Body of pancreas (tissue), 4 donors: Measurements from ENCODE around the gene PCDHAC2. TPM values are rescaled to one million over a fixed set of nuclear protein-coding genes. Genes with fewer than 3 reads are reported as not detected.

ENCODE experiments used
- ATAC-seq: fragments of 150-250 bp; one replicate; pipeline ENCODE4 v1.9.1; 2016
- DNase-seq, 4 donors: peaks; one replicate each; pipeline ENCODE4 v3.0.0-alpha.2; 2019
- H3K27ac ChIP-seq, 4 donors: fragments of 200-600 bp; sonication (generic); 1 replicate in 3 of 4; 2 replicates in 1 of 4; pipeline versions ENCODE4 v1.5.1 to v1.6.1; 2016 to 2019; ENCODE audit warnings: mild to moderate bottlenecking in 1 of 4, mixed read lengths in 1 of 4, moderate library complexity in 1 of 4
- H3K27me3 ChIP-seq, 2 donors: fragments of 200-600 bp; sonication (generic); one replicate each; pipeline ENCODE4 v1.6.0; 2016; ENCODE audit warnings: mild to moderate bottlenecking in 1 of 2
- H3K36me3 ChIP-seq, 2 donors: fragments of 200-600 bp; sonication (generic); replicated peaks in 1 of 2; 2 replicates each; pipeline ENCODE4 v1.5.1; 2016; ENCODE audit warnings: low read depth in 2 of 2; ENCODE audit not compliant: insufficient read depth in 1 of 2
- H3K4me1 ChIP-seq: fragments of 200-600 bp; sonication (generic); one replicate; pipeline ENCODE4 v1.6.0; 2016
- H3K4me3 ChIP-seq, 2 donors: fragments of 200-600 bp; sonication (generic); 1 replicate in 1 of 2; 2 replicates in 1 of 2; pipeline ENCODE4 v1.5.1; 2016 to 2019
- H3K9me3 ChIP-seq, 3 donors: fragments of 200-600 bp; sonication (generic); 1 replicate in 2 of 3; 2 replicates in 1 of 3; pipeline ENCODE4 v1.5.1; 2016
- CTCF ChIP-seq, 7 experiments: fragments of 450-650 bp in 4 of 7; fragments of 200-600 bp in 3 of 7; sonication (generic) in 3 of 7; IDR thresholded peaks; one replicate each; pipeline ENCODE4 v1.5.1; 2016 to 2019; ENCODE audit warnings: antibody characterized with exemption in 7 of 7
- POLR2A ChIP-seq, 3 donors: fragments of 450-650 bp; IDR thresholded peaks; one replicate each; pipeline ENCODE4 v1.6.1; 2016; ENCODE audit warnings: antibody characterized with exemption in 3 of 3, mild to moderate bottlenecking in 2 of 3
- WGBS, 2 donors: methylation state at CpG; one replicate each; pipeline ENCODE4 v1.1.5; 2017; 5-methylcytosine and 5-hydroxymethylcytosine counted together
- intact Hi-C: fragments of 100-400 bp; cut with DNase I; formaldehyde crosslinking; loops from one replicate; pipeline ENCODE4 v1.15.1; 2023
- total RNA-seq, 2 donors: library from RNA; depleted of rRNA; stranded (reverse); fragments of >200 nt; gene quantifications; one replicate each; pipeline ENCODE4 v1.1.0, GENCODE V29; 2016

Gene PCDHAC2
- total RNA-seq, 2 donors from 2014 or later: 1.6 to 2.3 TPM

- H3K27me3 ChIP-seq: no peaks in the 10 kb centered on the region
- no peaks in the 10 kb centered on the region for H3K4me1 ChIP-seq
- WGBS, 2 donors: 34 to 43% methylated on average over 3 of the region's 3 CpGs
- H3K9me3 ChIP-seq: no peaks in the 10 kb centered on the region
- intact Hi-C loops: no loop called here
- no peaks in the 10 kb centered on the region for H3K36me3 ChIP-seq
- no peak for TF ChIP-seq POLR2A (IDR thresholded peaks at IDR 0.05)
- TF ChIP-seq CTCF (IDR thresholded peaks at IDR 0.05): no peak
- no peak overlapping the region for H3K4me3 ChIP-seq
- H3K27ac ChIP-seq: no peak overlapping the region
- DNase-seq (no peak), ATAC-seq (no peak)
These were observed 19.8 kb downstream of the PCDHAC2 start for GRCh38 chr5:140986117-140986521.

DNA sequence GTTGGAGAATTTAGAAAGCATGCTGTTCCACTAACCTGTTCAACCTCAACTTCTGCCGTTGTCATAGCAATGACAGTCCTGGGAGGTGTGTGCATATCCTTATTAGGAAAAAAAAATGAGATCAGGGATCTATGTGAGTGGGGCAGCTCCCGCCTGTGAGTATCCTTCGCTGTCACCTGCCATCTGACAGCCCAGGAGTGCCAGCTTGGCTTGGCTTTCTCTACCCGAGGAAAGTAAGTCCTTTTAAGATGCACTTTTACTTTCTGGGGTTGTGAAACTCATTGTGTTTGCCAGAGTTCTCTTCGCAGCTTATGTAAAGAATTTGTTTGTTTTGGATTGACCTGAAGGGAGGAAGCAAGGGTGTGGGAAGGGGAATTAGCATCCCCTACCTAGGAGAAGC lies 21.8 kb downstream of the PCDHAC2 start:
- Histone ChIP-seq H3K27me3 (no peaks in the 10 kb centered on the region), H3K4me3 (no peak overlapping the region), H3K27ac (no peak overlapping the region), H3K36me3 (no peaks in the 10 kb centered on the region), H3K9me3 (no peaks in the 10 kb centered on the region), H3K4me1 (no peaks in the 10 kb centered on the region)
- intact Hi-C loops: no loop called here
- no peak for ATAC-seq
- no peak for DNase-seq
- TF ChIP-seq CTCF (IDR thresholded peaks at IDR 0.05) (no peak), POLR2A (IDR thresholded peaks at IDR 0.05) (no peak)
- 45 to 48% methylated on average over 5 of the region's 5 CpGs for WGBS, 2 donors

DNA sequence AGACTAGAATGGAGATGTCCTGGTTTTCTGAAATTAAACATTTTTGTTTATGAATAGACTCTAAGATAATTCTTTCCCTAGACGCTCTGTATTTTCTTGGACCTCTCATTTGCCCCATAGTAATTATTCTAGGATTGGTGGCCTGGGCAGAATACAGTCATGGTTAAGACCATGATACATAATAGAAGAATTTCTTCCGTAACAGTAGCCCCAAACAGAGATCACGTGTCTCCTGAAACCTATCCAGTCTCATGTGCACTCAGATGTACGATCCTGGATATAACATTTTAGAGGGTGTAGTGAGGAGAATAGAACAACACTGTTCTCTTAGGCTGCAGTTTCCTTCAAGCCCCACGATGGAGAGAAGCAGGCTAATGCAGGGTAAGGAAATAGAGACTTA lies 22.3 kb downstream of the PCDHAC2 start:
- H3K4me3 ChIP-seq: no peak overlapping the region
- no peaks in the 10 kb centered on the region for H3K36me3 ChIP-seq
- H3K27ac ChIP-seq: no peak overlapping the region
- no peak for ATAC-seq
- H3K4me1 ChIP-seq: no peaks in the 10 kb centered on the region
- intact Hi-C loops: no loop called here
- H3K27me3 ChIP-seq: no peaks in the 10 kb centered on the region
- no peaks in the 10 kb centered on the region for H3K9me3 ChIP-seq
- no peak for TF ChIP-seq POLR2A (IDR thresholded peaks at IDR 0.05)
- TF ChIP-seq CTCF (IDR thresholded peaks at IDR 0.05): no peak
- WGBS, 2 donors: 72 to 78% methylated on average over 5 of the region's 5 CpGs
- no peak for DNase-seq

DNA sequence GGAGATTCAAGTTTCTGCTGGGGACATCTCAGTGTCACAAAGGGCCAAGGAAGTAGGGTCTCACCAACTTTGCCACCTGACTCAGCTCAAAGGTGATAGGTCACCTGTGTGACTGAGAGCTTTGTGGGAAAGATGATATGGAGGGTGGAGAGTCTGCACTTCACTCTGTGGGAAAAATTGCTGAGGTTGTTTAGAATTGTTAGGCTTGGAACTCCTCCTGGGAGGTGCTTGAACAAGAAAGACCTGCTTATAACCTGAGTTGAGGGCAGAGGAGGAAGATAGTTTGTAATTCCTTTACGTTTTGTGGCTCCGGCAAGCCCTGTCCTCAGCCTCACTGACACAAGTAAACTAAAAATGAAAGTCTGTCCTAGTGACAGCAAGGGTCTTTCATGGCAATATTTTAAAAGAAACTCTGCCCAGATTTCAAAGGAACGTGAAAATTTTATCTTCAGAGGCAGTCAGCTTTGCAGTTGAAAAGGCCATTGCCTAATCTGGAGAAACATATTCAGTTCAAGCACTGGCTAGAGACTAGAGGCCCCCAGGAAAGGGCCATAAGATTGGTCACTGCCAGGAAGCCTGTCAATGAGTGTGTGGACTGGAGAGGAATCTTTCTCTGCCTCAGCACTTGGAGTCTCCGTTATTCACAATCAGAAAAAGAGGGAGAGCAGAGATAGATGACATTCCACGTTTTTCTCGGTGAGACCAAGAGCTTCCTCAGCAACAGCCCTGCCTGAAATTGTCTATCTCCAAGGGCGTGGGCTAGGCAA lies 23.2 kb downstream of the PCDHAC2 start:
- Histone ChIP-seq H3K9me3 (no peaks in the 10 kb centered on the region), H3K36me3 (no peaks in the 10 kb centered on the region), H3K4me1 (no peaks in the 10 kb centered on the region), H3K27ac (no peak overlapping the region), H3K27me3 (no peaks in the 10 kb centered on the region), H3K4me3 (no peak overlapping the region)
- ATAC-seq: no peak
- TF ChIP-seq POLR2A (IDR thresholded peaks at IDR 0.05) (no peak), CTCF (IDR thresholded peaks at IDR 0.05) (no peak)
- intact Hi-C loops: no loop called here
- DNase-seq: no peak
- WGBS, 2 donors: 61 to 62% methylated on average over 7 of the region's 7 CpGs

DNA sequence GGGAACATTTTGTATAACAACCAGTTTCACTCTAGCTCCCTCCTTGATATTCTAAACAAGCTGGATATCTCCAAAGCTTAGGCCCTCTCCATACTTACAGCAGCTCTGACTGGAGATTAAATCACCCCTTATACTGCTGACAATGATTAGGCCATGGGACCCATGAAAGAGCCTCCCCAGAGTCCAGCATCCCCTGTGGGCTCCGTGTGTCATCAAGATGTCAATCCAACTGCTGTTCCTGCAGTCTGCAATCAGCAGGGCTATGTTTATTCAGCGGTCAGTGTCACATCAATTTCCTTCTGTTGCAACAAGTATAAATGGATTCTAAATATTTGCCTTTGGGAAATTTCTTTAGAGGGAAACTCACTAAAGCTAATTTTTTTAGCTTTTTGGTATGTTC lies 26.6 kb downstream of the PCDHAC2 start:
- H3K4me3 ChIP-seq: no peak overlapping the region
- 48 to 58% methylated on average over 2 of the region's 2 CpGs for WGBS, 2 donors

More for the DNA sequence above, 26.6 kb downstream of the PCDHAC2 start:
- DNase-seq: no peak
- H3K27ac ChIP-seq: no peak overlapping the region
- H3K9me3 ChIP-seq: no peaks in the 10 kb centered on the region
- intact Hi-C loops: no loop called here
- TF ChIP-seq CTCF (IDR thresholded peaks at IDR 0.05): no peak
- TF ChIP-seq POLR2A (IDR thresholded peaks at IDR 0.05): no peak
- H3K4me1 ChIP-seq: no peaks in the 10 kb centered on the region
- H3K27me3 ChIP-seq: no peaks in the 10 kb centered on the region
- H3K36me3 ChIP-seq: no peaks in the 10 kb centered on the region
- ATAC-seq: no peak
